Vagina (tissue), 2 donors: ENCODE measurements around the gene IQGAP1. TPM values are rescaled to one million over a fixed set of nuclear protein-coding genes. Genes with fewer than 3 reads are reported as not detected.

Experiments used
- DNase-seq, 2 donors: peaks; one replicate each; pipeline ENCODE4 v3.0.0-alpha.2; 2017; ENCODE audit errors: extremely low spot score in 2 of 2
- H3K27ac ChIP-seq: fragments of 200-600 bp; sonication (generic); one replicate; pipeline ENCODE4 v1.5.1; 2019
- H3K27me3 ChIP-seq: fragments of 200-600 bp; sonication (generic); one replicate; pipeline ENCODE4 v1.5.1; 2019
- H3K36me3 ChIP-seq, 2 donors: fragments of 200-600 bp; sonication (generic); one replicate each; pipeline ENCODE4 v1.5.1; 2017 to 2019
- H3K4me1 ChIP-seq: fragments of 200-600 bp; sonication (generic); one replicate; pipeline ENCODE4 v1.5.1; 2019
- H3K4me3 ChIP-seq, 2 donors: fragments of 200-600 bp; sonication (generic); 1 replicate in 1 of 2; 2 replicates in 1 of 2; pipeline ENCODE4 v1.5.1; 2016 to 2019
- H3K9me3 ChIP-seq: fragments of 200-600 bp; sonication (generic); one replicate; pipeline ENCODE4 v1.5.1; 2019
- CTCF ChIP-seq, 3 experiments: fragments of 450-650 bp in 2 of 3; fragments of 200-600 bp in 1 of 3; sonication (generic) in 1 of 3; IDR thresholded peaks; one replicate each; pipeline ENCODE4 v1.5.1; 2017 to 2019; ENCODE audit warnings: antibody characterized with exemption in 3 of 3, mild to moderate bottlenecking in 2 of 3, moderate library complexity in 2 of 3
- POLR2A ChIP-seq, 2 donors: fragments of 450-650 bp; IDR thresholded peaks; one replicate each; pipeline ENCODE4 v1.6.1; 2017; ENCODE audit warnings: antibody characterized with exemption in 2 of 2, mild to moderate bottlenecking in 2 of 2, moderate library complexity in 2 of 2
- POLR2AphosphoS5 ChIP-seq, 2 donors: sonication (generic); formaldehyde crosslinking; IDR thresholded peaks; one replicate each; pipeline ENCODE4 v1.9.0; 2017; ENCODE audit warnings: antibody characterized with exemption in 2 of 2, mild to moderate bottlenecking in 2 of 2, low read depth in 1 of 2; ENCODE audit not compliant: insufficient read depth in 1 of 2
- intact Hi-C: fragments of 100-400 bp; cut with DNase I; formaldehyde crosslinking; loops from one replicate; pipeline ENCODE4 v1.15.1; 2023
- small RNA-seq: library from RNA; depleted of rRNA; stranded (forward); fragments of <200 nt; gene quantifications from one replicate; pipeline ENCODE3, GENCODE V24; 2016
- total RNA-seq: library from RNA; depleted of rRNA; stranded (reverse); fragments of >200 nt; gene quantifications from one replicate; pipeline ENCODE4 v1.2.3, GENCODE V29; 2016

The IQGAP1 gene
- total RNA-seq, 1 donor from 2014 or later = 261 TPM

- Histone ChIP-seq H3K4me1 (peaks cover 39% of the 10 kb centered on the region), H3K9me3 (no peaks in the 10 kb centered on the region), H3K4me3 (no peak overlapping the region), H3K36me3 (no peaks in the 10 kb centered on the region), H3K27ac (no peak overlapping the region), H3K27me3 (no peaks in the 10 kb centered on the region)
- intact Hi-C loops = no loop called here
- TF ChIP-seq CTCF (IDR thresholded peaks at IDR 0.05) (no peak), POLR2AphosphoS5 (IDR thresholded peaks at IDR 0.05; ENCODE audit: insufficient read depth in 1 of 2, low read depth in 1 of 2) (no peak), POLR2A (IDR thresholded peaks at IDR 0.05) (no peak)
- DNase-seq = no peak
Measured at GRCh38 chr15:90550919-90551318, 162.9 kb downstream of the IQGAP1 start.

Small RNA genes within 50 kb of the gene (small RNA-seq; reads per million reads assigned to genes)
- not detected for gene NDUFA3P4

Other genes starting within 250 kb of the IQGAP1 start
- gene SEMA4B, start 186.9 kb upstream of the IQGAP1 start, total RNA-seq = 205 TPM
- 42.7 TPM for gene CIB1, start 154.3 kb upstream of the IQGAP1 start, total RNA-seq
- gene GDPGP1, start 154.0 kb upstream of the IQGAP1 start, total RNA-seq = 4.9 TPM
- gene TTLL13, start 138.7 kb upstream of the IQGAP1 start, total RNA-seq = not detected
- gene NGRN, start 122.6 kb upstream of the IQGAP1 start, total RNA-seq = 59.2 TPM
- gene ZNF774, start 36.0 kb upstream of the IQGAP1 start, total RNA-seq = 8.3 TPM
- 43.5 TPM for gene CRTC3, start 141.7 kb downstream of the IQGAP1 start, total RNA-seq